ENCODE measurements around the gene SOCS3.
"Not testable (repeated sequence)": the region's sequence is repeated elsewhere in the genome, so short reads cannot be mapped to it uniquely, and the experiment has no call there.

Gene SOCS3

DNA sequence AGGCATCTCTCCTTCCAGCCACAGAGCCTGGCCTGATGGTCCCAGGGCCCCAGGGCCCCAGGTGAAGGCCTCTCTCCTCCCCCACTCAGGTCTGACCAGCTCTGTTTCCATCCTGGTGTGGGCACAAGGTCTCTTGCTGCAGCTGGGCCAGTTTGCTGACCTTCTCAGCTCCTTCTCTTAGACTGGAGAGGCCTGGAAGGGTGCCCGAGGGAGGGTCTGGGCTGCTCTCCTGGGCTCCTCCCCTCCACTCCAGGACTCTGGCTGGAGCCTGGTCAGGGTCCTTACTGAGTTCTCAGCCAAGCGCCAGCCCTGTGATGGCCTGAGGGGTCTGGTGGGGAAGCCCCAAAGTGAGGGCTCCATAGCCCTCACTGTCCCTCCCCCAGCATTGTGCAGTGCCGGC lies 12.4 kb downstream of the SOCS3 start:
- DNase-seq = no peak

DNA sequence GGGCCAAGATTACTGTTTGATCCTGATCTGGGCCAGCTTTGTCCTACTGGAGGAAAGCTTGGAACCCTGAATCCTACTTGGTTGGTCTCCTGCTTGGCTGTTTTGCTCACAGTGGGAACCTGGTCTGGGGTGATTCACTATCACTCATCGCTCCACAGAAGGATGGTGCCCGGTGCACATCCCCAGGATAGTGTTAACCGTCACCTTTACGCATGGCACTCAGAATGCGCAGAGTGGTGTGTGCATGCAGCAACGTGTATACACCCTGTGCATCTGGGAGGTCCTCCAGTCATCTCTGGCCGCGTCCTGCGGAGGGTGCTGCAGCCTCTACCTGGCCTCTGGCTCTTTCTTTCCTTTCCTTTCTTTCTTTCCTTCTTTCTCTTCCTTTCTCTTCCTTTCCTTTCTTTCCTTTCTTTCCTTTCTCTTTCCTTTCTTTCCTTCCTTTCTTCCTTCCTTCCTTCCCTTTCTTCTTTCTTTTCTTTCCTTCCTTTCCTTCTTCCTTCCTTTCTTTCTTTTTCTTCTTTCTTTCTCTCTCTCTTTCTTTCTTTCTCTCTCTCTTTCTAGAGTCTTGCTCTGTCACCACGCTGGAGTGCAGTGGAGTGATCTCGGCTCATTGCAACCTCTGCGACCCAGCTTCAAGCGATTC lies 13.1 kb downstream of the SOCS3 start:
- DNase-seq = no peak

DNA sequence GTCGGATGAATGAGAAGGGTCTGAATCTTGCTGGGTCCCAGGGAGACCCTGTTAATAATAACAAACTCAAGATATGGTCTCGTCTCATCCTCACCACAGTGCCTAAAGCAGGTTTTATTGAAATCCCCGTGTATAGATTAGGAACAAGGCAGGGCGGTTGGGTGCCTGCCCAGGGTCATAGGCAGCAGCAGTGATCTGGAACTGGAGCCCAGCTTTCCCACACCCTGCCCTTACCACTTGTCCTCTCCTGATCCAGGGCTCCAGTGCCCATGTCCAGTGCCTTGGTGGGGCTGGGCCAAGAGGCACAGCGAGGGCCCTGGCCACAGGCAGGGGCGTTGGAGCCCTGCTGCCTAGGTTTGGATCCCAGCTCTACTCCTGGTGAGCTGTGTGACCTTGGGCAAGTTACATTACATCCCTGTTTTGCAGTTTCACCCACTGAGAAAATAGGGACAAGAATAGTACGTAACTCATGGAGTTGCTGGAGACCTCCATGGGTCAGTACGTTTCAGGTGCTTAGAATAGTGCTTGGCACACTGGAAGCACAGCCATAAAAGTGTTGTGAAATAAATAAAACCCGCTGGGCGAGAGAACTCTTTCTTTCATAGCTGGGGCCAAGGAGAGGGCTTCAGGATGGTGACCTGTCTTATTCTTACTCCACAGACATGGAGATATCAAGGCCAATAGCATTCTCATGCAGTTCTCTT lies 13.9 kb downstream of the SOCS3 start:
- DNase-seq = no peak

DNA sequence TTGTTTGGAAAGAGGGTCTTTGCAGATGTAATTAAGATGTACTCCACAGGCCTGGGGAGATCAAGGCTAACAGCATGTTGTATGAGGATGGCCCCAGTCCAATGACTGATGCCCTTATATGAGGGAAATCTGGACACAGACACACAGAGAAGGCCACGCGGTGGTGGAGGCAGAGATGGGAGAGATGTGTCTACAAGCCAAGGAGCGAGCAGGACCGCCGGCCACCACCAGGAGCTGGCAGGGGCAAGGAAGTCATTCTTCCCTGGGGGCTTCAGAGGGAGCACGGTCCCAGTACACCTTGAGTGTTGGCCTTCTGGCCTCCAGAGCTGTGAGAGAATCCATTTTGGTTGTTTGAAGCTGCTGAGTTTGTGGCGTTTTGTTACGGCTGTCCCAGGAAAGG lies 14.7 kb downstream of the SOCS3 start:
- DNase-seq = no peak

DNA sequence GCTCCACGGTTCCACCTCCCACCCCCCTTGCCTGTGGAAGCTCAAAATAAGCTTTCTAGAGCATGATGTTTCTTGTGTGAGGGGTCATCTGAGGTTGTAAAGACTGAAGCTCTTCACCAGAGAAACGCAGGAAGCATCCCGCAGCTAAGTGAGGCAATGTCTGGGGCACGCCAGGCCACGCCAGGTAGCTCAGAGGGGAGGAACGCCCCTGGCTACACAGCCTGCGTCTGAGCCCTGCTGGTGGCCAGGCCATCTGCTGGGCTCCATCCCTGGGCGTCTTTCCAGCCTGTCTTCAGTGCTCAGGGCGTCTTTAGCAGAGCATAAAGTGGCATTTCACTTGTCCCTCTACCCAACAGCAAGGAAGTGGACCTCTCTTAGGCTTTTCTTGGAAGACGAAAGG lies 15.2 kb downstream of the SOCS3 start:
- no peak for DNase-seq

DNA sequence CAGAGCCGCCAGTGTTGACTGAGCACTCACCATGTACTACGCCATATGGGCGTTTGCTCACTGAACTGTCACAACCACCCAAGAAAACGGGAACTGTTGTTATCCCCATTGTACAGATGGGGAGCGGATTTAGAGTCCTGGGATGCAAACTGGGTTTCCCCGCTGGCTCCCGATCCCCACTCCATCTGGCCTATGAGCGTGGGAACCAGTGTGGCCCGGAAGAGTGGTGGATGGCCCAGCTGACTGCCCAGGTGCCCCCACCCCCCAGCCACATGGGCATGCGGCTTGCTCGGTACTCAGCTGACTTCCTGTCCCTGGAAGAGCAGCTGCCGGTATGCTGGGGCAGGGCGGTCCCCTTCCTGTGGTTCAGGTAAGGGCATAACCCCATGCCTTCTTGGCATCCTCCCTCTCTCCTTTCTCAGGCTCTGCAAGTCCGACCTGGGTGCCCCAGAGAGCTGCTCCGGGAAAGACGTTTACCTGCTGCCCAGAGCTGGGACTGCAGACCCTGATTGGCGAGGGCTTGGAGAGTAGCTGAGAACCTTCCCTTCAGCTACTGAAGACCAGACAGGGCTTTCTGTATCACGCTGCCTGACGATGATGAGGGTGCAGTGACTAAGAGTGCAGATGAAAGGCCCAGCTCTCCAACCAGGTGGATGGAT lies 16.2 kb downstream of the SOCS3 start:
- DNase-seq = no peak

DNA sequence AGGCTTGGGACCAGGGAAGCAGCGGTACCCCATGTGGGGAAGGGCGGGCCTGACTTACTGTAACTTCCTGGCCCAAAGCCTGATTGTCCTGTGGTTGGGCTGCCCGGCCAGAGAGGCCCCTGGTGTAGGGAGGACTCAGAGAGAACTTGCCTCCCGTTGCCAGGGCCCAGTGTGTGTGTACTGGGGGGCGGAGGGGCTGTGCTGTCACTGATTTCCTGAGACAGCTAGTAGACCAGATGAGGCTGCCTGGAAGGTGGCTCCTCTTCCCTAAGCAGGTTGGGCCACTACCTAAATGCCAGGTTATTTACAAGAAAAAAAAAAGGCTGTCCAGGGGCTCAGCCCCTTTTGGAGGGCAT lies 16.7 kb downstream of the SOCS3 start:
- no peak for DNase-seq

DNA sequence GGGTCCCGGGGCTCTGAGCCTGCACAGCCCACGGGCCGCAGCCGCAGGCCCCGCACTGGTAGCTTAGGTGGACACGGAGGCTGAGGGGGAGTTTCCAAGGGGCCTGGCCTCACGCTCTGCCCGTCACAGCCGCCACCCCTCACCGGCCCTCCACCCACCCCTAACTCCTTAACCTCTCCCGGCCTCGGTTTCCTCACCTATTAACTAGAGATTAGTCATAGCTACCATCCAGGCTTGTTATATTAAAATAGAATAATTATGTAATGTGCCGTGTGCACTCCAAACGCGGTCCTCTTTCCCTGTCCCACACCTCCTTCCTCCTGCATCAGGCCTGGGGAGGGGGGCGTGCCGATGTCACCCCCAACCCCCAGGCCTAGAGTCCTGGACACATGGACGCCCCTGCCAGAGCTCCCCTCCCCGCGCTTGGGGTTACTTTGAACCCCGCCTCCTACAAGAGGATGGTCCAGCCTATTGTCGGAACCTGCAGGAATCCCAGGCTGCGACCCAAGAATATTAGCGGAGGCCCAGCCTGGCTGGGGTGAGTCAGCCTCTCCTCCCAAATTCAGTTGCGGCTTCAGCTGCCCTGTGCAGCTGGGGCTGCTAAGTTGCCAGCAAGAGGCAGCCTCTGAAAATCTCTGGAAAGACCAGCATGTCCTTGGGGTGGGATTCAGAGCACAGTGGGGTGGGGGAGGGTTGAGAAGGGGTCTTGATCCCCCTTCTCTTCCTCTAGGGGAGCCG lies 17.3 kb downstream of the SOCS3 start:
- no peak for DNase-seq

DNA sequence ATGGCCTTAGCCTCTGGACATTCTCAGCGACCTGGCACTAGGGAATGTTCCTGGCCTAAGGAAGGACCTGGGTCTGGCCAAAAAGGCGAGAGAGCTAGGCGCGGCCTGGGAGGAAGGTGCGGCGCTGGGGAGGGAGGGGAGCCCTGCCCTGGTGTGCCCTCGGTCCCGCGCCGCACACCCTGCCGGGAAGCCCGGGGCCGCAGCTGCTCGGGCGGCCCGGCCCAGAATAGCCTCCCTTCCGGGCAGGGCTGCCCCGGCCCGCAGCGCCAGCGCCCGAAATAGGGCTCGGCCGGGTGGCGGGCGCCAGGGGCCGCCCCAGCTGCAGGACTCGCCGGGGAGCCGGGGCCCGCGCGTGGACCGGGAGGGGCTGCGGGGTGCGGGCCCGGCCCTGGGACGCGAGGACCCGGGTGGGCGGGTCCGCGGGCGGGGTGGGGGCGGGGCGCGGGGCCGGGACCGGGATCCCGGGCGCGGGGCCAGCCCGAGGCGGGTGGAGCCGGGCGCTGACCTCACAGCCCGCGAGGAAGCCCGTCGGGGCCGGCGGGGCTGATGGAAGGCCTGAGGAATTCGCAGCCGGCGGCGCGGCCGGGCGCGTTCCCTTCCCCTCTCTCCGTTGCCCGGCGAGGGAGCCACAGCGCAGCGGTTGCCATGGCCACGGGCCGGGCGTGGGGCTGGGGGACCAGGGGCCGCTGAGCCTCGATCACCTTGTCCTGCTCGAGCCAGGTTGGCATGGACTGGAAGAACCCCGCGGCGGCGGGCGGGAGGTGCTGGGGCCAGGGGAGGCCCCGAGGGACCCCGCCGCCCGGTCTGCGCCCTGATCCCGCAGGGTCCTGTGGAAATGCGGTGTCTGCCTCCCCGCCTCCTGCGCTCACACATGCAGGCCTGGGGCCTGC lies 18.1 kb downstream of the SOCS3 start:
- DNase-seq = no peak

DNA sequence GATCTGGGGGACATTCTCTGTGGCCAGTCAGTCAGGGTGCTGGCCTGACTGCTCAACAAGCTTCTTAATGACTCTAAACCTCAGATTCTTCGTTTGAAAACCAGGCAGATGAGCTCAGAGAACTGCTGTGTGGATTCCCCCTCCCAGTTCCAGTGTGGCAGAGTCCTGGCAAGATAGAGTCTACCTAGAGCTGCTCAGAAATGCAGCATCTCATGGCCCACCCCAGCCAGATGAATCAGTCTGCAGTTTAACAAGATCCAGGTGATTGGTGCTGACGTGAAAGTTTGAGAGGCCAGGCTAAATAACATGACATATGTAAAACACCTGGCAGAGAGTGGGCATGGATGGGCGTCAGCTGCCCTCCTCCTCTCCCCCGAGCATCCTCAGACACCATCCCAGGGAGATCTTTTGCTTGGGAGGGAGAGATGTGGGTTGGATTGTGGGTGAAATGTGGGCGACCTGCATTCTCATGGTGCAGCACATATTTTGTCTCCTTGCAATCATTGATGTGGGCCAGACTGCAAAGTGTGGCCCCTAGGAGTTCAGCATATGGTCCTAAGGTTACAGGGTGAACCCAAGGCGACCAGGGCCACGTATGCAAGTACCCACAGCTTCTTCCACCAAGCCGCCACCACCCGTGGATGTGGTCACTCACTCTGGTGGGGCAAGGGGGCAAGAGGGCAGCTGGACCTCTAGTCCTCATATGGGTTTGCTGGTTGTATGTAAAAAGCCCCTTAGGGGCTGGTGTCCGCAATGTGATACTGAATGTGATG lies 19.5 kb downstream of the SOCS3 start:
- DNase-seq = no peak

DNA sequence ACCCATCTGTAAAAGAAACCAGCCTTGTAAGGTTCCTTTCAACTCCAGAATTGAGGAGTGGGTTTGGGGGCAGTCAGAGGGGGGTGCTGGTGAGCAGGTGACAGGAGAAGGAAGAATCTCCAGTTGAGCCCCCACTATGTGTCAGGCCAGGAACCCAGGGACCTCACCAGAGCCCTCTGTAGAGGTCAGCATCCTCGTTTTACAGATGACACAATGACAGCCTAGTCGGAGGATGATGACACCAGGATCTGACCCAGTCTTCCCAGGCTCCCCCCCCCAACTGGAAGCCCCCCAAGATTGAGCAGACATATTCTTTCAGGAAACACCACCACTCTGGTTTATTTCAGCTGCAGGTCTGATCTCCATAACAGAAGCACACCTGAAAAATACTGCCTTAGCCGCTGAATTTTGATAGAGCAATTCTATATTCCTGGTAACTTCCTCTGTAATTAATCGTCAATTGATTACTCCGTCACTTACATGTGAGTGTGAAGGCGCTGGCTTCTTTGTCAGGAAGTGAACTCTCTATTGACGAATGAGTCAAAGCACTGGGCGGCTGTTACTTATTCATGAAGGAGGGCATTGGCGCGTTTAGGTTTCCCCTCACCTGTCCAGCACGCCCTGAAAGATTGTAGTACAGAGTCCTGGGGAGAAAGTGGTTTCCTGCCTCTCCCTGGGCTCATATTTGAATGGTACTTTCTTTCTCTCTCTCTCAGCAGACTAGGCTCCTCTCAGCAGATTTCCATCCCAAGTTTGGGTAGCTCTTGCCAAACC lies 21.2 kb downstream of the SOCS3 start:
- no peak for DNase-seq

DNA sequence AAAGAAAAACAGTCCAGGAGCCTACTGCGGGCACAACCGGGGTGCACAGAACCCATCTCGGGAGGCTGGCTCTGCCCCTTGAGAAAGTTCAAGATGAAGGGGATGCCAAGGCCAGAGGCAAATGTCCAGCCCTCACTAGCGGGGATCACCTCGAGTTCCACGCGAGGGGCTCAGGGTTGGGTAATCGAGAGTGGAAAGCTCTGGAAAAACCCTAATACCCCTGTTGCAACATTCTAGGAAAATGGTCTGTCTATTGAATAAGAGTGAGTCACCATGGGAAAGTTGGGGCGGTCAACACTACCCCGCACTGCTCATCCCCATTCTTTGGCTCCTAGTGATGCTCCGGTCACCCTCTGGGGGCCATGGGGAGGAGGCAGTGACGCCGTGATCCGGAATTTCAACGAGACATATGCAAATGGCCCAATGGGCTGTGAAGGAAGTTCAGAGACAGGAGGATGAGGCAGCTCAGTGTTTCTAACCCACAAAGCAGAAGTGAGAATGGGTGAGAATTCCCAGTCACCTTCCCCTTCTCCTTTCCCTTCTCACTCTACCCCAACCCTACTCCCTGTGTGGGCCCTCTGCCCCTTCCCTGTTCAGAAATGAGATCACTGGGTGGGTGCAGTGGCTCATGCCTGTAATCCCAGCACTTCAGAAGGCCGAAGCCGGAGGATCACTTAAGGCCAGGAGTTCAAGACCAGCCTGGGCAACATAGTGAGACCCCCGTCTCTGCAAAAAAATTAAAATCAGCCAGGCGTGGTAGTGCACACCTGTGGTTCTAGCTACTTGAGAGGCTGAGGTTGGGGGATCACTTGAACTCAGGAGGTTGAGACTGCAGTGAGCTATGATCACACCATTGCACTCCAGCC lies 22.4 kb downstream of the SOCS3 start:
- no peak for DNase-seq

DNA sequence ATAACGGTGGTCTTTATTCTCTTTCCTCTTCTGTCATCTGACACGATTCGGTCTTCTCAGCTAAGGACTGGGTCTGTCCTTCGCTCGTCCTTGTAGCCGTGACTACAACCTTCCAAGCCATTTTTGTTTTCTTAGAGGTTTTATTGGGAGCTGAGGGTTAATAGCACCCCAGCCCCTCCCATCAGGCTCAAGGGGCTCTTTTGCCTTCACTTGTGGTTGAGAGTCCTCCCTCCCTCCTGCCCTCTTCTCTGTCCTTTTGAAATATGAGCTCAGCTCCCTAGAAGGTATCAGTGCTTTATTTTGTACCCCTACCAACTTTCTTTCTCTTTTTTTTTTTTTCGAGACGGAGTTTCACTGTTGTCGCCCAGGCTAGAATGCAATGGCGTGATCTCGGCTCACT lies 24.7 kb downstream of the SOCS3 start:
- DNase-seq = no peak

DNA sequence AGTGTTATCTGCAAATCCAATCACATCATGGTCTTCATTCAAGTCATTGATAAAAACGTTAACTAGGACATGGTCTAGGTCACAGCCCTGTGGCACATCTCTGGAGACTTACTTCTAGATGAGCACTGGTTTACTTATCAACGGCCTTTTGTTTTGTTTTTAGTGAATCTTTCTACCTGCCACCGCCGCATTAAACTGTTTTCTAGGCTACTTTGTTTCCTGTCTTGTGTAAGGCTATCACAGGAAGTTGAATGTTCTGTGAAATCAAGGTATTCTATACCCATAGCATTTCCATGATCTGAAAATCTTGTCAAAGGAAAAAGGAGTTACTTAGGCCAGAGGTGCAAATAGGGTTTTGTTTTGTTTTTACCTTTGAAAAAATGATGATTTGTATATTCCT lies 26.9 kb downstream of the SOCS3 start:
- no peak for DNase-seq

DNA sequence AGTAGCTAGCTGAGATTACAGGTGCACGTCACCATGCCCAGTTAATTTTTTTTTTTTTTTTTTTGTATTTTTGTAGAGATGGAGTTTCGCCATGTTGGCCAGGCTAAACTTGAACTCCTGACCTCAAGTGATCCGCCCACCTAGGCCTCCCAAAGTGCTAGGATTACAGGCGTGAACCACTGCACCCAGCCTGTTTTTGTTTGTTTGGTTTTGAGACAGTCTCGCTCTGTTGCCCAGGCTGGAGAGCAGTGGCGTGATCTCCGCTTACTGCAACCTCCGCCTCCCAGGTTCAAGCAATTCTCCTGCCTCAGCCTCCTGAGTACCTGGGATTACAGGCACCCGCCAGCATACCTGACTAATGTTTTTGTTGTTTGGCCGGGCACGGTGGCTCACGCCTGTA lies 28.5 kb downstream of the SOCS3 start:
- not testable (repeated sequence) for DNase-seq

DNA sequence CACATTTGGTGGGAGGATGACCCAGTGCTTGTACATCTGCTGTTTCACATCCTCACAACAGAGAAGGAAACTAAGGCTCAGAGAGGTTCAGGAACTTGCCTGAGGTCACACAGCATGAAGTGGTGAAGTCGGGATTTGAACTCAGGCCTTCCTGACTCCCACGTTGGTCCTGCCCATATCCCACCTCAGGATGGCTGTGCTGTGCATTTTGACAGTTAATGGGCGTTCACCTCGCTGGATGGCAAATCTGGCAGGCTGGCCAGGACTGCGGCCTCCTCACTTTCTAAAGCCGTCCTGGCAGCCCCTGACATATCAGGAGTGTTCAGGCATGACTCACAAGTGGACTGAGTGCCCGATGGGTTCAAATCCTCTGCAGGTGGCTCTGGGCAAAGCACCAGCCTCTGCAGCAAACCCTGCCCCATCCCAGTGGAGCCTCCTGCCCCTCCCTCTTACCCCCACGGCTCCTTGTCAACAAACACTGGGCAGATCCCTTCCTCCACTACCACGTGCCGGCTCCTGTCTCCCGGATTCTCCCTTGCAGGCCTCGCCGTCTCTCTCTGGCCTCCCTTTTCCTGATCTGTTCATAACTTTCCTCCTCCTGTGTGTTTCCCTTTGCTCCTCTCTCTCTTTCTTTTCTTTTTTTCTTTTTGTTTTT lies 29.2 kb downstream of the SOCS3 start:
- DNase-seq = no peak

DNA sequence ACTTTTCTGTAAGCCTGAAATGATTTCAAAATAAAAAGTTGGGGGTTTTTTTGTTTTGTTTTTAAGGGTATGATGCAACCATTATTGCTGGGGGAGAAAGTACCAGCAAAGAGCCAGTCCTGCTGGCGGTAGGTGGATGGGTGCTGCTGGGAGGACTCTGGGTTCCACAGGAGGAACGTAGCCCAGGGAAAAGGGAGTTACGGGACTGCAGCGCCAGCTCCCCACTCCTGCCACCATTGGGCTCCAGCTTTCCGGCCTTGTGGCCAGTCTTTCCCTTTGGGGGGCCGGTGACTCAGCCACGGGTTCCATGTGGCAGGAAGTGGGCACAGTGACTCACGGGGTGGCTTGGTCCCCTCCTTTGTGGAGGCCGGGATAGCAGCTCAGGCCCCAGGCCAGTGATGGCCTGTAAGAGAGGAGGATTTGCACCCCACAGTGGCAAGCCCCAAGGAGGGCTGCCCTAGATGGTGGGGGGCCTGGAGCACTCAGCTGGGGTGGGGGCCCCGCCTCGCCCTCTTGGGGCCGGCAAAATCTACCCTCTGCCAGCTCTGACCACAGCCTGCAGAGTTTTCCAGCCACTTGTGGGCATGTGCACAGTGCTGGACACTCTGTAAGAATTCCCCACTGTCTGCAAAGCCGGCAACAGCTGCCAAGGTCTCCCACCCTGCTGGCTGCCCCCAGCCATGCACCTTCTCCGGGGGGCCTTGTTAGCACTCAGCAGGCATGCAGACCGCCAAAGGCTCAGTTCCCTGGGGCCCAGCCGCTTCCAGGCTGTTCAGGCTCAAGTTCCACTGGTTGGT lies 30.4 kb downstream of the SOCS3 start:
- DNase-seq = no peak

DNA sequence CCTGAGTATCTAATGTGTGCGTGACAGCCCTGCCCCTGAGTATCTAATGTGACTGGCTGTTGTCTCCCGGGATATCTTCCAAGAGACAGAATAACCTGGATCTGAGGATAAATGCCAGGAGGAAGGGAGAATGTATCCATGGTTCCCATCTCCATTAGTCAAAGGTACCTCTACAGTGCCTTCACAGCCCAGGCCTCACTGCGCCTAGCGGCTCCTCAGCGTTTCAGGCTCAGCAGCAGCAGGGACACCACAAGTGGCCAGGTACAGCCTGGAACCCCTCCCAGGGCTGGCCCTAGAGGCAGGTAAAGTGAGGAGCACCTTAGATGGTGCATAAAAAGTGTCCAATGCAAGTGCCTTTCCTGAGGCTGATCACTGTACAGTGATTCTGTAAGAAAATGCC lies 32.0 kb downstream of the SOCS3 start:
- no peak for DNase-seq

Data from cerebellar nuclear complex (tissue), 1 donor.